K562 (cell line): ENCODE data around the gene SEMA5A. TPM values are rescaled to one million over a fixed set of nuclear protein-coding genes. Genes with fewer than 3 reads are reported as not detected.

ENCODE experiments used
- ATAC-seq: fragments of 200-7000 bp; cut with Tn5 transposase; 3 replicates; pipeline ENCODE4 v1.9.1; 2020; ENCODE audit warnings: moderate library complexity
- BruUV-seq: library from RNA; stranded (reverse); fragments of 400-500 nt; replicated peaks from 2 replicates; lab custom pipeline; 2021; lab: Mats Ljungman, UMichigan
- CTCF ChIA-PET: fragments of 300-600 bp; formaldehyde crosslinking; extraction: SDS; loops from one replicate; lab custom pipeline; 2021; ENCODE audit warnings: low intra/inter-chr PET ratio; lab: Yijun Ruan, JAX
- POLR2A ChIA-PET: fragments of 300-600, 350-650 bp; sonication (Branson Sonifier 250); formaldehyde crosslinking; extraction: SDS; loops from one replicate; lab custom pipeline; 2021; ENCODE audit warnings: antibody characterized with exemption, inconsistent platforms; lab: Yijun Ruan, JAX
- DNase-seq, 4 experiments: peaks; one replicate each; pipeline versions ENCODE4 v3.0.0 to v3.0.0-alpha.2; 2011 to 2018; ENCODE audit warnings: low spot score in 3 of 4, mixed read lengths in 3 of 4; ENCODE audit errors: extremely low read depth in 1 of 4
- FAIRE-seq: peaks from 2 replicates; lab custom pipeline; 2011; peaks lifted over from hg19 to GRCh38; lab: Jason Lieb, UNC
- H2AFZ ChIP-seq: 2 replicates; pipeline ENCODE4 v1.6.0; 2011; ENCODE audit warnings: low read depth, low read length, control low read depth, inconsistent platforms
- H3K27ac ChIP-seq: fragments of 200-600 bp; 3 replicates; pipeline ENCODE4 v1.8.0; 2011; ENCODE audit warnings: low read depth, mild to moderate bottlenecking, control low read depth, inconsistent platforms, low read length, moderate library complexity, mixed read lengths; ENCODE audit errors: extremely low read depth
- H3K27me3 ChIP-seq, 2 experiments: fragments of 300-600 bp in 1 of 2; 2 replicates in 1 of 2; 3 replicates in 1 of 2; pipeline versions ENCODE4 v1.6.0 to v1.8.0; 2011; ENCODE audit warnings: inconsistent platforms in 2 of 2, low read length in 2 of 2, mild to moderate bottlenecking in 1 of 2, mixed read lengths in 1 of 2, moderate library complexity in 1 of 2; ENCODE audit not compliant: control insufficient read depth in 2 of 2, insufficient read depth in 2 of 2
- H3K36me3 ChIP-seq: fragments of 300-600 bp; 3 replicates; pipeline ENCODE4 v1.8.0; 2011; ENCODE audit warnings: mild to moderate bottlenecking, low read length, inconsistent platforms; ENCODE audit not compliant: control insufficient read depth, insufficient read depth
- H3K4me1 ChIP-seq, 2 experiments: fragments of 200-600 bp in 1 of 2; replicated peaks in 1 of 2; 2 replicates in 1 of 2; 3 replicates in 1 of 2; pipeline versions ENCODE4 v1.5.1 to v1.8.0; 2011; ENCODE audit warnings: inconsistent platforms in 2 of 2, low read length in 2 of 2, mild to moderate bottlenecking in 1 of 2, mixed read lengths in 1 of 2, moderate library complexity in 1 of 2; ENCODE audit not compliant: control insufficient read depth in 2 of 2, insufficient read depth in 2 of 2
- H3K4me2 ChIP-seq: 2 replicates; pipeline ENCODE4 v1.6.1; 2011; ENCODE audit warnings: low read length, control low read depth, inconsistent platforms, mixed read lengths; ENCODE audit not compliant: insufficient read depth
- H3K4me3 ChIP-seq: fragments of 200-600 bp; sonication (generic), shearing (Covaris generic); 2 replicates; pipeline ENCODE4 v1.5.1; 2016; ENCODE audit warnings: control low read depth, inconsistent platforms
- H3K79me2 ChIP-seq: fragments of 200-600 bp; 3 replicates; pipeline ENCODE4 v1.8.0; 2011; ENCODE audit warnings: low read length, inconsistent platforms; ENCODE audit not compliant: control insufficient read depth, insufficient read depth
- H3K9ac ChIP-seq, 2 experiments: 2 replicates each; pipeline versions ENCODE4 v1.6.0 to v1.6.1; 2011; ENCODE audit warnings: low read depth in 2 of 2, low read length in 2 of 2, control low read depth in 1 of 2, inconsistent platforms in 1 of 2, mild to moderate bottlenecking in 1 of 2, mixed read lengths in 1 of 2; ENCODE audit not compliant: insufficient read depth in 1 of 2
- H3K9me1 ChIP-seq: one replicate; pipeline ENCODE4 v1.6.0; 2011; ENCODE audit warnings: inconsistent platforms, mild to moderate bottlenecking, low read length, moderate library complexity; ENCODE audit not compliant: control insufficient read depth, insufficient read depth
- H3K9me3 ChIP-seq: replicated peaks from 2 replicates; pipeline ENCODE4 v1.5.1; 2011; ENCODE audit warnings: low read depth, low read length, inconsistent platforms; ENCODE audit not compliant: control insufficient read depth, insufficient read depth
- H4K20me1 ChIP-seq: replicated peaks from 2 replicates; pipeline ENCODE4 v1.6.1; 2011; ENCODE audit warnings: low read length, inconsistent platforms, mixed read lengths; ENCODE audit not compliant: control insufficient read depth, insufficient read depth
- ATF3 ChIP-seq, 2 experiments: fragments of 450-650 bp in 1 of 2; sonication (generic) in 1 of 2; formaldehyde crosslinking in 1 of 2; IDR thresholded peaks in 1 of 2; conservative IDR thresholded peaks in 1 of 2; 2 replicates each; pipeline versions ENCODE4 v1.6.1 to v1.8.1; 2016 to 2023; ENCODE audit warnings: mild to moderate bottlenecking in 2 of 2, moderate library complexity in 2 of 2, inconsistent platforms in 1 of 2, missing genetic modification reagents in 1 of 2
- HNRNPK ChIP-seq: fragments of 200-400 bp; formaldehyde crosslinking; IDR thresholded peaks from one replicate; pipeline ENCODE4 v1.6.1; 2018; ENCODE audit warnings: mild to moderate bottlenecking, low read depth, low read length; ENCODE audit not compliant: poor library complexity, severe bottlenecking
- KAT8 ChIP-seq: fragments of 450-650 bp; IDR thresholded peaks from 2 replicates; pipeline ENCODE4 v1.6.1; 2016; ENCODE audit warnings: low read depth, mild to moderate bottlenecking
- ZBTB49 ChIP-seq: sonication (generic); formaldehyde crosslinking; IDR thresholded peaks from 2 replicates; pipeline ENCODE4 v1.8.0; 2022; ENCODE audit warnings: missing genetic modification reagents, mild to moderate bottlenecking, borderline replicate concordance
- WGBS: fragments of 100-300 bp; shearing (Covaris generic); methylation state at CpG from one replicate; pipeline ENCODE4 v1.1.6; 2016; ENCODE audit warnings: low coverage, mixed read lengths; ENCODE audit not compliant: insufficient coverage; ENCODE audit errors: missing lambda C conversion rate; 5-methylcytosine and 5-hydroxymethylcytosine counted together
- in situ Hi-C: fragments of 300-500 bp; cut with MboI; formaldehyde crosslinking; loops from 4 replicates; pipeline ENCODE4 v1.15.0; 2018; ENCODE audit warnings: inconsistent platforms, mixed read lengths
- intact Hi-C: fragments of 100-400 bp; cut with micrococcal nuclease; formaldehyde crosslinking; loops from 2 replicates; pipeline ENCODE4 v1.14.2; 2022
- polyA plus RNA-seq, 8 experiments: library from polyadenylated mRNA; depleted of rRNA in 4 of 8; stranded (reverse) in 5 of 8; unstranded in 3 of 8; fragments of >200 nt; fragmentation: Nextera tagmentation in 2 of 8; fragmentation: Illumina TruSeq in 1 of 8; extraction: Ambion mirVana in 2 of 8; extraction: Trizol in 1 of 8; gene quantifications; 2 replicates each; pipeline versions ENCODE4 v1.2.1 to v1.2.3, GENCODE V29; 2011 to 2014; ENCODE audit warnings: inconsistent platforms in 1 of 8, missing spikeins in 1 of 8
- total RNA-seq, 7 experiments: library from RNA; depleted of rRNA in 6 of 7; stranded (reverse); fragments of >200 nt in 6 of 7; fragmentation: Illumina TruSeq in 2 of 7; extraction: Trizol in 2 of 7; gene quantifications; 2 replicates each; pipeline versions ENCODE4 v1.2.1 to v1.2.3, GENCODE V29; 2011 to 2021; ENCODE audit warnings: low replicate concordance in 1 of 7
- TF ChIP-seq, protein P1 (sequence below): sonication (generic); formaldehyde crosslinking; IDR thresholded peaks from 2 replicates; pipeline ENCODE4 v1.8.1; 2023; ENCODE audit warnings: mild to moderate bottlenecking, missing genetic modification reagents, moderate library complexity

The SEMA5A gene
- total and polyA plus RNA-seq, 9 of the 15 experiments (the other 6 are each of a cell fraction or from before 2014, with no cell fraction given) = 0.02 TPM; not detected in 8

- no peak for DNase-seq
- POLR2A ChIA-PET = interaction anchor here (0.8 kb wide), 1 partner anchor 1106 kb away, joined by 3 read pairs; no protein-coding TSS in a partner anchor
- no peak overlapping the region for H3K4me3 ChIP-seq
- H4K20me1 ChIP-seq = no peaks in the 10 kb centered on the region
- TF ChIP-seq KAT8 (no peak), ATF3 (IDR thresholded peaks at IDR 0.05) (no peak), ATF3 (CRISPR knock-in tag; conservative IDR thresholded peaks at IDR 0.05) (no peak), ZBTB49 (CRISPR knock-in tag) (no peak), HNRNPK (no peak)
- TF ChIP-seq, protein P1, sequence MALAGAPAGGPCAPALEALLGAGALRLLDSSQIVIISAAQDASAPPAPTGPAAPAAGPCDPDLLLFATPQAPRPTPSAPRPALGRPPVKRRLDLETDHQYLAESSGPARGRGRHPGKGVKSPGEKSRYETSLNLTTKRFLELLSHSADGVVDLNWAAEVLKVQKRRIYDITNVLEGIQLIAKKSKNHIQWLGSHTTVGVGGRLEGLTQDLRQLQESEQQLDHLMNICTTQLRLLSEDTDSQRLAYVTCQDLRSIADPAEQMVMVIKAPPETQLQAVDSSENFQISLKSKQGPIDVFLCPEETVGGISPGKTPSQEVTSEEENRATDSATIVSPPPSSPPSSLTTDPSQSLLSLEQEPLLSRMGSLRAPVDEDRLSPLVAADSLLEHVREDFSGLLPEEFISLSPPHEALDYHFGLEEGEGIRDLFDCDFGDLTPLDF (CRISPR knock-in tag) = no peak
- TF ChIP-seq, all 486 proteins: peak for 0
- FAIRE-seq (no peak), ATAC-seq (no peak)
- no peaks in the 10 kb centered on the region for H3K4me1 ChIP-seq
- 0% methylated on average over 7 of the region's 7 CpGs for WGBS
- no TSS peak for BruUV-seq
- CTCF ChIA-PET = no interaction called here
- no peak overlapping the region for H2AFZ ChIP-seq
- no peaks in the 10 kb centered on the region for H3K9me1 ChIP-seq
- H3K36me3 ChIP-seq = no peaks in the 10 kb centered on the region
- H3K79me2 ChIP-seq = no peaks in the 10 kb centered on the region
- no peaks in the 10 kb centered on the region for H3K9me3 ChIP-seq
- H3K27me3 ChIP-seq = peaks cover 4% of the 10 kb centered on the region in 2 experiments; a peak in 1 of 5 replicates
- no peak overlapping the region for H3K27ac ChIP-seq
- intact Hi-C loops = no loop called here
- in situ Hi-C loops = no loop called here
- H3K4me2 ChIP-seq = no peak overlapping the region
- no peak overlapping the region for H3K9ac ChIP-seq
These were observed 12.1 kb downstream of the SEMA5A start for GRCh38 chr5:9533562-9534364.
